HG03103 (cell line): ENCODE measurements around the gene SH3GL1.

Experiments
- ATAC-seq: cut with Tn5 transposase; IDR thresholded peaks from one replicate; pipeline ENCODE4 v1.9.1; 2021; ENCODE audit warnings: low read depth; ENCODE audit not compliant: unreplicated experiment

SH3GL1 gene

GRCh38 chr19:4323692-4324091 is 76.7 kb downstream of the SH3GL1 start:
- no peak for ATAC-seq

GRCh38 chr19:4322942-4323665 is 77.2 kb downstream of the SH3GL1 start:
- ATAC-seq, result no peak

GRCh38 chr19:4320419-4320818 is 79.9 kb downstream of the SH3GL1 start:
- ATAC-seq, result no peak

- no peak for ATAC-seq
These were observed 81.2 kb downstream of the SH3GL1 start for GRCh38 chr19:4319067-4319718.

- ATAC-seq, result no peak
These were observed 81.9 kb downstream of the SH3GL1 start for GRCh38 chr19:4318460-4318859.

- ATAC-seq, result no peak
These were observed 83.4 kb downstream of the SH3GL1 start for GRCh38 chr19:4316956-4317355.

- no peak for ATAC-seq
These were observed 86.4 kb downstream of the SH3GL1 start for GRCh38 chr19:4313847-4314490.
